ENCODE data around the gene CXorf49.

The CXorf49 gene

GRCh38 chrX:71664889-71665491, 53.1 kb downstream of the CXorf49 start:
- Histone ChIP-seq H3K27ac (ENCODE audit: insufficient read depth, low read length, poor library complexity, severe bottlenecking) (no peak overlapping the region), H3K4me3 (ENCODE audit: insufficient read depth, low read depth, low read length, poor library complexity, severe bottlenecking) (no peak overlapping the region), H3K4me1 (ENCODE audit: control insufficient read depth, insufficient read depth, low read length, poor library complexity, severe bottlenecking) (peaks cover 9% of the 10 kb centered on the region), H3K36me3 (ENCODE audit: control insufficient read depth, insufficient read depth, low read length) (no peaks in the 10 kb centered on the region), H3K9me3 (ENCODE audit: control insufficient read depth, low read length) (no peaks in the 10 kb centered on the region), H3K27me3 (replicated peaks; ENCODE audit: control insufficient read depth, insufficient read depth, low read length, poor library complexity, severe bottlenecking) (no peaks in the 10 kb centered on the region)
- no peak for DNase-seq
